ENCODE measurements around the gene A2M.

DNA sequence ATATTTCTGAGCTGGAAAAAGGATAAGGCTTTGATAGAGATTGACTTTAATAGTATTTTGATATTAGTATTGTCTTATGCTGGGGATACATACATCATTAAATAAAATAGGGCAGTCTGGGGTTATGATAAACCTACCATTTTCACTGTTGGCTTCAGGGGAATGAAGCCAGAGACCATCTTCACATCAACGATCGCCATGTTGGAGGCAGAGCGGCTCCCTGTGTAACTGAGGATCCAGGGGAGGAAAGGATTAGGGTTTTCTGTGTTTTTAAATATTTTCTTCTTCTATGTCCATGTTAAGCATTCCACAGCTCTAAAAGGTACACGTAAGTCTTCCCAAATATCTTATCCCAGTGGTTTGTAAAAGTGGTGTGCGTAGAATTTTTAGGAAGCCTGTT, 45.4 kb downstream of the A2M start:
- TF ChIP-seq CTCF (IDR thresholded peaks at IDR 0.05; ENCODE audit: insufficient read depth, low read length, poor library complexity, severe bottlenecking): no peak
- TF ChIP-seq EZH2phosphoT487 (conservative IDR thresholded peaks at IDR 0.05; ENCODE audit: low read length): no peak

Data from SU-DHL-6 (cell line).